Keratinocyte (primary cell): Measurements from ENCODE around the gene ZC3H12A. TPM values are rescaled to one million over a fixed set of nuclear protein-coding genes. Genes with fewer than 3 reads are reported as not detected.
A peak's percentile ranks its signal among the peaks of the same experiment; 100 is the strongest.

Source experiments
- DNase-seq: peaks from one replicate; pipeline ENCODE4 v3.0.0-alpha.2; 2011; ENCODE audit warnings: low read depth, missing footprints, low spot score
- FAIRE-seq: peaks from 2 replicates; lab custom pipeline; 2011; peaks lifted over from hg19 to GRCh38; lab: Jason Lieb, UNC
- H2AFZ ChIP-seq: 2 replicates; pipeline ENCODE4 v1.6.0; 2012; ENCODE audit warnings: low read length, control low read depth, inconsistent platforms; ENCODE audit not compliant: control insufficient read depth
- H3K27ac ChIP-seq: 2 replicates; pipeline ENCODE4 v1.5.1; 2011; ENCODE audit warnings: low read length; ENCODE audit not compliant: control insufficient read depth, insufficient read depth
- H3K27me3 ChIP-seq: 3 replicates; pipeline ENCODE4 v1.6.0; 2011; ENCODE audit warnings: low read length; ENCODE audit not compliant: control insufficient read depth, insufficient read depth; ENCODE audit errors: extremely low read depth
- H3K36me3 ChIP-seq, 2 experiments: 2 replicates in 1 of 2; 3 replicates in 1 of 2; pipeline ENCODE4 v1.5.1; 2011; ENCODE audit warnings: low read length in 2 of 2, mild to moderate bottlenecking in 1 of 2; ENCODE audit not compliant: control insufficient read depth in 2 of 2, insufficient read depth in 2 of 2; ENCODE audit errors: extremely low read depth in 1 of 2
- H3K4me1 ChIP-seq: 3 replicates; pipeline ENCODE4 v1.5.1; 2011; ENCODE audit warnings: low read length; ENCODE audit not compliant: control insufficient read depth, insufficient read depth; ENCODE audit errors: extremely low read depth
- H3K4me2 ChIP-seq: 3 replicates; pipeline ENCODE4 v1.6.0; 2011; ENCODE audit warnings: low read depth, low read length; ENCODE audit not compliant: control insufficient read depth, insufficient read depth; ENCODE audit errors: extremely low read depth
- H3K4me3 ChIP-seq, 3 experiments: fragments of 200-600 bp in 1 of 3; sonication (generic) in 1 of 3; 2 replicates in 2 of 3; 3 replicates in 1 of 3; pipeline ENCODE4 v1.5.1; 2011 to 2016; ENCODE audit warnings: low read length in 3 of 3, mild to moderate bottlenecking in 3 of 3, control low read depth in 2 of 3, inconsistent platforms in 1 of 3, low read depth in 1 of 3, mixed read lengths in 1 of 3, mixed run types in 1 of 3, moderate library complexity in 1 of 3; ENCODE audit not compliant: control insufficient read depth in 2 of 3, insufficient read depth in 2 of 3; ENCODE audit errors: extremely low read depth in 1 of 3
- H3K79me2 ChIP-seq: 2 replicates; pipeline ENCODE4 v1.6.0; 2012; ENCODE audit warnings: low read length; ENCODE audit not compliant: control insufficient read depth, insufficient read depth
- H3K9ac ChIP-seq: 3 replicates; pipeline ENCODE4 v1.6.0; 2011; ENCODE audit warnings: low read length; ENCODE audit not compliant: control insufficient read depth, insufficient read depth; ENCODE audit errors: extremely low read depth
- H3K9me1 ChIP-seq: 3 replicates; pipeline ENCODE4 v1.6.0; 2011; ENCODE audit warnings: low read length; ENCODE audit not compliant: control insufficient read depth, insufficient read depth; ENCODE audit errors: extremely low read depth
- H3K9me3 ChIP-seq: 2 replicates; pipeline ENCODE4 v1.5.1; 2012; ENCODE audit warnings: low read depth, low read length; ENCODE audit not compliant: control insufficient read depth
- H4K20me1 ChIP-seq: 3 replicates; pipeline ENCODE4 v1.6.0; 2011; ENCODE audit warnings: low read length; ENCODE audit not compliant: control insufficient read depth, insufficient read depth; ENCODE audit errors: extremely low read depth
- EZH2 ChIP-seq: IDR thresholded peaks from one replicate; pipeline ENCODE4 v1.6.1; 2012; ENCODE audit warnings: inconsistent platforms, mild to moderate bottlenecking, low read length, moderate library complexity
- dilution Hi-C: fragments of 300-500 bp; cut with MboI; formaldehyde crosslinking; loops from one replicate; pipeline ENCODE4 v1.7.0; 2020; ENCODE audit warnings: low sequenced_read_pairs; ENCODE audit not compliant: extremely low pct_ligation_motif_present
- polyA plus RNA-seq, 5 experiments: library from polyadenylated mRNA; depleted of rRNA in 3 of 5; stranded (reverse) in 3 of 5; stranded (forward) in 1 of 5; unstranded in 1 of 5; fragments of >200 nt; gene quantifications; 1 replicate in 1 of 5; 2 replicates in 3 of 5; 3 replicates in 1 of 5; pipeline versions ENCODE4 v1.2.1 to v1.2.3, GENCODE V29; 2011 to 2012; ENCODE audit warnings: missing spikeins in 2 of 5, low read depth in 1 of 5, low replicate concordance in 1 of 5
- TF ChIP-seq, protein P1 (sequence below), 3 experiments: IDR thresholded peaks in 1 of 3; conservative IDR thresholded peaks in 1 of 3; optimal IDR thresholded peaks in 1 of 3; 2 replicates in 2 of 3; 3 replicates in 1 of 3; pipeline versions ENCODE3 to v1.5.1; 2011; ENCODE audit warnings: low read length in 3 of 3, mild to moderate bottlenecking in 3 of 3, moderate library complexity in 2 of 3, control low read depth in 1 of 3, inconsistent platforms in 1 of 3; ENCODE audit not compliant: insufficient read depth in 2 of 3; ENCODE audit errors: extremely low read depth in 1 of 3

The ZC3H12A gene
- polyA plus RNA-seq, 1 donor (not counting 4 experiments of a cell fraction or from before 2014, with no cell fraction given), result 24.4 TPM

DNA sequence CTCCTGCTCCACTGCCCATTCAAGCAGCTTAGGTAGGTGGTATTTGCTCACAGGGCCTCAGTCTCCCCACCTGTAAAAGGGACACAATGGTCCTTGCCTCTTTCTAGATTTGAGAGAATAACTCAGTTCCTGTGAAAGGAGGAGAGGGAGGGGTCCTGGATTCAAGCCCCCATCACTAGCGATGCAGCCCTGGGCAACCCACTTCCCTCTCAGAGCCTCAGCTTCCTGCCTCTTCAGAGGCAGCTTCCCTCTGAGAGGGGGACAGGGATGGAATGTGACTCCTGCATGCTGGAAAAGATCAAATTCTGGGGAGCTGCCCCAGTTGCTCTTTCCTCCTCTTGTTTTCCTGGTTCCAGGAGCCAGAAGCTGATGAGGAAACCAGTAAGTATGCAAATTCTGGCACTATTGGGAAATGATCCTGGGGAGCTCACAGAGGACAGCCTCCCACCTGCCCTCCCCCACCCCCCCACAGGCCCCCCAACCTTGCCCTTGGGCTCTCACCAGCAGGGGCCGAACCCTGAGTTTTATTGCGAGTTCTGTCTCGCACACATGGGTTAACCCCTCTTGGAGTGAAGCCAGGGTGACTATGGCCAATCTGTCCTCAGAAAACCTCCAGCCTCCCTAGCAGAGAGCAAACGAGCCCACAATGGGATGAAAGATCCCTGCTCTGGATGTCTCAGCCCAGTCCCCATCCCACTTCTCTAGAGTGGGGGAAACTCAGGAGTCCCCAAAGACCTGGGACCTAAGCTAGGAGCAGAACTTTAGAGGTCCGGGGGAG is 11.7 kb downstream of the ZC3H12A start:
- Histone ChIP-seq H3K79me2 (peaks cover 15% of the 10 kb centered on the region), H3K9ac (peak overlapping the region; percentile 2), H3K36me3 (peaks cover 29 to 31% of the 10 kb centered on the region in 2 experiments), H3K4me3 (no peak overlapping the region), H3K9me3 (no peaks in the 10 kb centered on the region), H2AFZ (no peak overlapping the region), H3K9me1 (peaks cover 8% of the 10 kb centered on the region), H3K4me1 (peaks cover 46% of the 10 kb centered on the region), H3K4me2 (no peak overlapping the region), H4K20me1 (peaks cover 22% of the 10 kb centered on the region), H3K27ac (peak overlapping the region; percentile 50), H3K27me3 (no peaks in the 10 kb centered on the region)
- TF ChIP-seq, protein P1, sequence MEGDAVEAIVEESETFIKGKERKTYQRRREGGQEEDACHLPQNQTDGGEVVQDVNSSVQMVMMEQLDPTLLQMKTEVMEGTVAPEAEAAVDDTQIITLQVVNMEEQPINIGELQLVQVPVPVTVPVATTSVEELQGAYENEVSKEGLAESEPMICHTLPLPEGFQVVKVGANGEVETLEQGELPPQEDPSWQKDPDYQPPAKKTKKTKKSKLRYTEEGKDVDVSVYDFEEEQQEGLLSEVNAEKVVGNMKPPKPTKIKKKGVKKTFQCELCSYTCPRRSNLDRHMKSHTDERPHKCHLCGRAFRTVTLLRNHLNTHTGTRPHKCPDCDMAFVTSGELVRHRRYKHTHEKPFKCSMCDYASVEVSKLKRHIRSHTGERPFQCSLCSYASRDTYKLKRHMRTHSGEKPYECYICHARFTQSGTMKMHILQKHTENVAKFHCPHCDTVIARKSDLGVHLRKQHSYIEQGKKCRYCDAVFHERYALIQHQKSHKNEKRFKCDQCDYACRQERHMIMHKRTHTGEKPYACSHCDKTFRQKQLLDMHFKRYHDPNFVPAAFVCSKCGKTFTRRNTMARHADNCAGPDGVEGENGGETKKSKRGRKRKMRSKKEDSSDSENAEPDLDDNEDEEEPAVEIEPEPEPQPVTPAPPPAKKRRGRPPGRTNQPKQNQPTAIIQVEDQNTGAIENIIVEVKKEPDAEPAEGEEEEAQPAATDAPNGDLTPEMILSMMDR (optimal IDR thresholded peaks at IDR 0.05 in 1 of 3, IDR thresholded peaks at IDR 0.05 in 1 of 3, conservative IDR thresholded peaks at IDR 0.05 in 1 of 3; ENCODE audit: extremely low read depth in 1 of 3, insufficient read depth in 2 of 3, low read length in 3 of 3), result no peak
- TF ChIP-seq EZH2, result no peak
- dilution Hi-C loops, result no loop called here
- DNase-seq, result no peak
- FAIRE-seq, result no peak

DNA sequence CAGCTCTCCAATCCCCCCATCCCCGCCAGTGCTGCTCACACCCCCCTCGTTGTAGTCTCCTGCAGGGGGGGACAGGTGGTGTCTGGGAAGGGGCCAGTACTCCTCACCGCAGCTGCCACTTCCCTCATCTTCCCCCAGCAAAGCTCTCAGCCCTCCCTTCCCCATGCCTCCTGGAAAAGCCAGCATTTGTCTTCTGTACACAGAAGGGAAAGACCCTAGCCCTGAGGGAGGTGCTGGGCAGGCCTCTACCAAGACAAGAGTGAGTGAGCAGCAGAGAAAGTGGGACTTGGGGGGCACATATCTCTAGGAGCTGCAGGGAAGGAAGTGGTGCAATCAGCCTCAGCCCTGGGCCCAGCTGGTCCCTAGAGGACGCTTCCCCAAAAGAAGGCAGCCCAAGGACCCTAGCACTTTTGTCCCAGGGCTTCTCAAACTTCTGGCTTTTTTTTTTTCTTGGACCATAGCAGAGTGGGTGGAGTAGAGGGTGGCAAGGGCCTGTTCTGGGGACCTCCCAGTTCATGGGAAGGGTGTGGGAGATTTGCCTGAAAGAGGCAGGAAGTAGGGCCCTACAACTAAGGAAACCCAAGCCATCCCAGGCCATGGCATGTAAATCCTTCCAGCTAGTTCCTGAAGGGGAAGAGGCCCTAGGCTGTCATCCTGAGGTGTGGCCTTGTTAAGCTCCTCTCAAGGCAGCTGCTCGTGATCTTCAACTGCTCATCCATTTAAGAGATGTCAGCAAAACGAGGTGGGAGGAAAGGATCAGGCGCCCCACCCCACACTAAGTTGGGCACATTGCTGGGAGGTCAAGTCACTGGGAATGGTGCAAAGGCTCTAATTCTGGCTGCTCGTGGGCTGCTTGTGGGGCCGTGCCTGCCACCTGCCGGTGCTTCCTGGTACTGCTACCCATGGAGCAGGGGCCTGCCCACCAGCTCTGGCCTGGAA is 12.6 kb downstream of the ZC3H12A start:
- H3K9me1 ChIP-seq, result peaks cover 3% of the 10 kb centered on the region
- H3K9ac ChIP-seq, result peak overlapping the region; percentile 2
- H2AFZ ChIP-seq, result no peak overlapping the region
- dilution Hi-C loops, result no loop called here
- peaks cover 40% of the 10 kb centered on the region for H3K4me1 ChIP-seq
- no peaks in the 10 kb centered on the region for H3K27me3 ChIP-seq
- peak overlapping the region; percentile 2 for H3K4me2 ChIP-seq
- H3K79me2 ChIP-seq, result peaks cover 6% of the 10 kb centered on the region
- FAIRE-seq (peak; percentile 63), DNase-seq (peak; percentile 69)
- peaks cover 15% of the 10 kb centered on the region for H4K20me1 ChIP-seq
- peak overlapping the region; percentile 50 for H3K27ac ChIP-seq
- TF ChIP-seq, protein P1 (optimal IDR thresholded peaks at IDR 0.05 in 1 of 3, IDR thresholded peaks at IDR 0.05 in 1 of 3, conservative IDR thresholded peaks at IDR 0.05 in 1 of 3; ENCODE audit: extremely low read depth in 1 of 3, insufficient read depth in 2 of 3, low read length in 3 of 3), result peak in 2 of 3 experiments; percentile 98
- no peak for TF ChIP-seq EZH2
- no peak overlapping the region for H3K4me3 ChIP-seq
- peaks cover 21 to 26% of the 10 kb centered on the region in 2 experiments for H3K36me3 ChIP-seq
- no peaks in the 10 kb centered on the region for H3K9me3 ChIP-seq
